Liver (tissue), 9 donors: ENCODE data around the gene TM7SF2. TPM values are rescaled to one million over a fixed set of nuclear protein-coding genes. Genes with fewer than 3 reads are reported as not detected.

Experiments
- DNase-seq: peaks from one replicate; pipeline ENCODE4 v3.0.0-alpha.2; 2017; ENCODE audit warnings: low spot score
- H3K27ac ChIP-seq, 2 donors: one replicate each; pipeline ENCODE4 v1.7.0; 2013; ENCODE audit warnings: inconsistent platforms in 2 of 2, low read length in 2 of 2, control low read depth in 1 of 2, low read depth in 1 of 2, mild to moderate bottlenecking in 1 of 2
- H3K27me3 ChIP-seq, 4 donors: one replicate each; pipeline versions ENCODE4 v1.6.1 to v1.7.0; 2013; ENCODE audit warnings: low read length in 3 of 4, inconsistent platforms in 1 of 4, mild to moderate bottlenecking in 1 of 4, moderate library complexity in 1 of 4; ENCODE audit not compliant: control insufficient read depth in 4 of 4, insufficient read depth in 4 of 4
- H3K36me3 ChIP-seq, 4 donors: one replicate each; pipeline versions ENCODE4 v1.6.1 to v1.7.0; 2013; ENCODE audit warnings: low read length in 3 of 4, mild to moderate bottlenecking in 3 of 4, low read depth in 1 of 4, moderate library complexity in 1 of 4; ENCODE audit not compliant: control insufficient read depth in 4 of 4, insufficient read depth in 3 of 4
- H3K4me1 ChIP-seq, 4 donors: one replicate each; pipeline versions ENCODE4 v1.6.1 to v1.7.0; 2013; ENCODE audit warnings: low read length in 3 of 4, mild to moderate bottlenecking in 3 of 4, moderate library complexity in 1 of 4; ENCODE audit not compliant: control insufficient read depth in 4 of 4, insufficient read depth in 4 of 4
- H3K4me3 ChIP-seq, 3 donors: one replicate each; pipeline versions ENCODE4 v1.6.1 to v1.7.0; 2013; ENCODE audit warnings: low read length in 3 of 3, control low read depth in 1 of 3, low read depth in 1 of 3, mild to moderate bottlenecking in 1 of 3
- H3K9ac ChIP-seq, 2 donors: one replicate each; pipeline ENCODE4 v1.7.0; 2013; ENCODE audit warnings: low read length in 2 of 2, mild to moderate bottlenecking in 2 of 2, moderate library complexity in 2 of 2, control low read depth in 1 of 2, low read depth in 1 of 2
- H3K9me3 ChIP-seq, 4 donors: one replicate each; pipeline versions ENCODE4 v1.6.1 to v1.7.0; 2013; ENCODE audit warnings: low read length in 3 of 4; ENCODE audit not compliant: control insufficient read depth in 4 of 4
- EGR1 ChIP-seq, 2 donors: IDR thresholded peaks; 2 replicates each; pipeline ENCODE4 v1.6.1; 2016 to 2018; ENCODE audit warnings: antibody characterized with exemption in 2 of 2, low read depth in 2 of 2
- FOXA1 ChIP-seq: IDR thresholded peaks from 2 replicates; pipeline ENCODE4 v1.6.1; 2016; ENCODE audit warnings: antibody characterized with exemption
- FOXA2 ChIP-seq: IDR thresholded peaks from 2 replicates; pipeline ENCODE4 v1.6.1; 2016; ENCODE audit warnings: antibody characterized with exemption
- GABPA ChIP-seq, 2 donors: IDR thresholded peaks in 1 of 2; conservative IDR thresholded peaks in 1 of 2; 2 replicates each; pipeline ENCODE4 v1.6.1; 2016; ENCODE audit warnings: antibody characterized with exemption in 2 of 2, mild to moderate bottlenecking in 1 of 2, moderate library complexity in 1 of 2
- HNF4G ChIP-seq: IDR thresholded peaks from 2 replicates; pipeline ENCODE4 v1.6.1; 2016; ENCODE audit warnings: antibody characterized with exemption
- JUND ChIP-seq, 2 donors: IDR thresholded peaks; 2 replicates each; pipeline ENCODE4 v1.6.1; 2016; ENCODE audit warnings: antibody characterized with exemption in 2 of 2
- NR2F2 ChIP-seq: IDR thresholded peaks from 2 replicates; pipeline ENCODE4 v1.6.1; 2016; ENCODE audit warnings: antibody characterized with exemption
- RAD21 ChIP-seq, 2 donors: IDR thresholded peaks; 2 replicates each; pipeline ENCODE4 v1.6.1; 2016; ENCODE audit warnings: antibody characterized with exemption in 2 of 2, mild to moderate bottlenecking in 2 of 2
- RXRA ChIP-seq, 2 donors: IDR thresholded peaks; 2 replicates each; pipeline ENCODE4 v1.6.1; 2017 to 2018; ENCODE audit warnings: antibody characterized with exemption in 2 of 2, mild to moderate bottlenecking in 1 of 2
- SP1 ChIP-seq: IDR thresholded peaks from 2 replicates; pipeline ENCODE4 v1.6.1; 2018; ENCODE audit warnings: antibody characterized with exemption, mild to moderate bottlenecking
- YY1 ChIP-seq: IDR thresholded peaks from 2 replicates; pipeline ENCODE4 v1.6.1; 2016; ENCODE audit warnings: antibody characterized with exemption, mild to moderate bottlenecking
- WGBS: extraction: QIAGEN DNeasy Blood & Tissue Kit; methylation state at CpG from one replicate; pipeline ENCODE4 v1.1.7; 2013; 5-methylcytosine and 5-hydroxymethylcytosine counted together
- polyA plus RNA-seq, 2 donors: library from polyadenylated mRNA; stranded (reverse) in 1 of 2; unstranded in 1 of 2; fragments of 200-250 nt in 1 of 2; fragments of >200 nt in 1 of 2; fragmentation: Nextera tagmentation in 1 of 2; extraction: Ambion mirVana in 1 of 2; gene quantifications; one replicate each; pipeline versions ENCODE4 v1.2.1 to v1.2.3, GENCODE V29; 2013 to 2015
- total RNA-seq, 2 donors: library from RNA; depleted of rRNA; stranded (reverse); fragments of >200 nt; gene quantifications; one replicate each; pipeline ENCODE4 v1.2.3, GENCODE V29; 2014
- TF ChIP-seq, protein P1 (sequence below): IDR thresholded peaks from 2 replicates; pipeline ENCODE4 v1.6.1; 2016; ENCODE audit warnings: antibody characterized with exemption
- TF ChIP-seq, protein P2 (sequence below): IDR thresholded peaks from 2 replicates; pipeline ENCODE4 v1.6.1; 2016; ENCODE audit warnings: antibody characterized with exemption
- TF ChIP-seq, protein P3 (sequence below): IDR thresholded peaks from 2 replicates; pipeline ENCODE4 v1.6.1; 2016; ENCODE audit warnings: antibody characterized with exemption
- TF ChIP-seq, protein P4 (sequence below): fragments of 150-350 bp; IDR thresholded peaks from 2 replicates; pipeline ENCODE4 v1.5.1; 2017; ENCODE audit warnings: improper control_type of control experiment, low read depth, low read length; ENCODE audit not compliant: missing input control
- donor health status: healthy.
- donor health status: healthy.
- donor health status: healthy.
- donor health status: healthy.
- donor health status: healthy.

Gene TM7SF2
- total and polyA plus RNA-seq, 4 donors, result 39.0 to 337 (median 89.1) TPM

DNA sequence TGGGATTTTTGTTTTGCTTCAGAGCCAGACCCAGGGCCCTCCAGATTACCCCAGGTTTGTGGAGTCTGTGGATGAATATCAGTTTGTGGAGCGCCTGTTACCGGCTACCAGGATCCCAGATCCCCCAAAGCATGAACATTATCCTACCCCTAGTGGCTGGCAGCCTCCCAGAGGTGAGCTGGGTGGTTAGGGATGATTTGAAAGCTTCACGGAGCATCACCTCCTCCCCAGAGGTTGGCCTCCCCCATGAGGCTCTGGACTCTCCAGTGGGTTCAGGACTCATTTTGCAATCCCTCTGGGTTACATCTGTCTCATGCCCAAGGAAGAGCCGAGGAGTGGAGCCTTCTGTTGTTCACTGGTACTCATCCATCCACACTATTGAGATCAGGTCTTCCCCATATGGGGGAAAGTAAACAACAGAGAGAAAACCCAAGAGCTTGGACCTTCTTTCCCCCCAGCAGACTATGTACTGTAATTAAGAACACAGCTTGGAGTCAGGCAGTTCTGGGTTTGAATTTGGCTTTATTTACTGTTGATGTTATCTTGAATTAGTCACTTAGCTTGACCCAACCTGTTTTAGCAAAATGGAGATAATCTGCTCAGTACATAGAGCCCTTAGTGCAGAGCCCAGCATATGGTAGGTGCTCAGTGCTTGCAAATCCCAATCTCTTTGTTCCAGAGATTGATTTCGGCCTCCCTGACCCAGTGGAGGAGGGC is 13.0 kb downstream of the TM7SF2 start:
- no peak for DNase-seq
- Histone ChIP-seq H3K4me1 (peaks cover 2 to 26% (median 23%) of the 10 kb centered on the region in 4 donors), H3K27ac (no peak overlapping the region), H3K27me3 (no peaks in the 10 kb centered on the region), H3K9me3 (no peaks in the 10 kb centered on the region), H3K36me3 (peaks cover 21 to 62% (median 45%) of the 10 kb centered on the region in 4 donors), H3K9ac (no peak overlapping the region), H3K4me3 (no peak overlapping the region)
- TF ChIP-seq SP1, result no peak
- TF ChIP-seq HNF4G, result no peak
- no peak for TF ChIP-seq JUND (IDR thresholded peaks at IDR 0.05)
- TF ChIP-seq FOXA1, result no peak
- TF ChIP-seq, protein P1, sequence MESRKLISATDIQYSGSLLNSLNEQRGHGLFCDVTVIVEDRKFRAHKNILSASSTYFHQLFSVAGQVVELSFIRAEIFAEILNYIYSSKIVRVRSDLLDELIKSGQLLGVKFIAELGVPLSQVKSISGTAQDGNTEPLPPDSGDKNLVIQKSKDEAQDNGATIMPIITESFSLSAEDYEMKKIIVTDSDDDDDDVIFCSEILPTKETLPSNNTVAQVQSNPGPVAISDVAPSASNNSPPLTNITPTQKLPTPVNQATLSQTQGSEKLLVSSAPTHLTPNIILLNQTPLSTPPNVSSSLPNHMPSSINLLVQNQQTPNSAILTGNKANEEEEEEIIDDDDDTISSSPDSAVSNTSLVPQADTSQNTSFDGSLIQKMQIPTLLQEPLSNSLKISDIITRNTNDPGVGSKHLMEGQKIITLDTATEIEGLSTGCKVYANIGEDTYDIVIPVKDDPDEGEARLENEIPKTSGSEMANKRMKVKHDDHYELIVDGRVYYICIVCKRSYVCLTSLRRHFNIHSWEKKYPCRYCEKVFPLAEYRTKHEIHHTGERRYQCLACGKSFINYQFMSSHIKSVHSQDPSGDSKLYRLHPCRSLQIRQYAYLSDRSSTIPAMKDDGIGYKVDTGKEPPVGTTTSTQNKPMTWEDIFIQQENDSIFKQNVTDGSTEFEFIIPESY, result no peak
- TF ChIP-seq EGR1 (IDR thresholded peaks at IDR 0.05; ENCODE audit: low read depth in 2 of 2), result no peak
- WGBS, result 95% methylated on average over 5 of the region's 5 CpGs

DNA sequence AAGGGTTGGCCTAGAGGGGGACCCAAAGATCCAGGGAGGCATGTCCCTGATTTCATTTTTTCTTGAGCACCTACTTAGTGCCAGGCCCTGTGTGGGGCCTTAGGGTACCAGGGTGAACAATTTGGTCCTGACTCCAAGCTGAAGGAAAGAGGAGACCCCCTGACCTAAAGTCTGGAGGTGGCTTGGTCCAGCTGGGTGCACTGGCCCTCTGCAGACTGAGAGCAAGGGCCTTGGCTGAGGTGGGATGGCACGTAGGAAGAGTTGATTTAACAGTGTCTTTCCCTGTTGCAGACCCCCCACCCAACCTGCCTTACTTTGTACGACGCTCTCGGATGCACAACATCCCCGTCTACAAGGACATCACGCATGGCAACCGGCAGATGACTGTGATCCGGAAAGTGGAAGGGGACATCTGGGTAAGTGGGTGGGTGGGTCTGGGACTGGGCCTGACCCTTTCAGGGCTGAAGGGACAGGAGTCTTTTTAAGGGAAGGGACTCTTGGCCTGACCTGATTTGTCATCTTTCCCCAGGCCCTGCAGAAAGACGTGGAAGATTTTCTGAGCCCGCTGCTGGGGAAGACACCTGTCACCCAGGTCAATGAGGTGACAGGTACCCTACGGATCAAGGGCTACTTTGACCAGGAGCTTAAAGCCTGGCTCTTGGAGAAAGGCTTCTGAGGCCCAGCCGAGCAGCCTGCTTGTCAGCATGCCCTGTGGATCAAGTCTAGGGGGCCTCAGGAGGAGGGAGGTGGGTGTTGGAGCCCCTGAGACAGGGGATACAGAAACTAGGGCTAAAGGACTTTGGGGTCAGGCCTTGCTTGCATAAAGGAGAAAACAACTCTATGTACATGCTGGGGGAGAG is 13.8 kb downstream of the TM7SF2 start:
- DNase-seq, result no peak
- H3K27ac ChIP-seq, result no peak overlapping the region
- peaks cover 2 to 18% (median 16%) of the 10 kb centered on the region in 4 donors for H3K4me1 ChIP-seq
- H3K9me3 ChIP-seq, result no peaks in the 10 kb centered on the region
- no peaks in the 10 kb centered on the region for H3K27me3 ChIP-seq
- no peak overlapping the region for H3K9ac ChIP-seq
- WGBS, result 91% methylated on average over 12 of the region's 12 CpGs
- H3K4me3 ChIP-seq, result no peak overlapping the region
- TF ChIP-seq EGR1 (IDR thresholded peaks at IDR 0.05; ENCODE audit: low read depth in 2 of 2) (no peak), JUND (IDR thresholded peaks at IDR 0.05) (no peak)
- TF ChIP-seq, protein P2, sequence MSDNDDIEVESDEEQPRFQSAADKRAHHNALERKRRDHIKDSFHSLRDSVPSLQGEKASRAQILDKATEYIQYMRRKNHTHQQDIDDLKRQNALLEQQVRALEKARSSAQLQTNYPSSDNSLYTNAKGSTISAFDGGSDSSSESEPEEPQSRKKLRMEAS, result no peak
- peaks cover 22 to 62% (median 43%) of the 10 kb centered on the region in 4 donors for H3K36me3 ChIP-seq

DNA sequence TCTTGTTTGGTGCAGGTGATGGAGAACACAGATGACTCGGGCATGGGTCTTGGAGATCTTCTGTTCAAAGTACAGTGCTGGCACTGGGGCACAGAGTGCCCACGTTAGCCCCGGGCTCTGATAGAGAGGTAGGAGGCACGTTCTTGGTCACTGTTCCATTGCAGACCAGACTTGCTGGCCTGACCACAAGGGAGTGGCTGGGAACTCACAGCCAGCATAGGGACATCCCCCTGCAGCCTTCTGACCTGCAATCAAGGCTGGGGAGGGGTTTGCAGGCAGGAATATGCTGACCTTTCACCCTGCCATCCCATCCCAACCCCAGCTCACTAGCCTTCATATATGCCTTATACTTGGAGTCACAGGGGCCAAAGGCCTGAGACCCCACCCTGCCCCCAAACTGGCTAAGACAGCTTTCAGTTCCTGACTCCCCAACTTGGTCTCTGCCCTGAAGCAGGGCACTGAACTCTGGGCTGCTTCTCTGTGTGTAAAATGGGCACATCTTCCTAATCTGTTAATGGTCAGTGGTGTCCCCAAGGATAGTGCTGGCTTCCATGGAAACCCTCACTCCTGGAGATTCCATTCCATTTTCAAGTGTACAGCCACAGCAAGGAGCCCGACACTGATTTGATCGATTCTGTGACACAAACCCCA is 15.1 kb downstream of the TM7SF2 start:
- no peak overlapping the region for H3K9ac ChIP-seq
- peaks cover 0 to 17% (median 11%) of the 10 kb centered on the region in 4 donors for H3K4me1 ChIP-seq
- no peaks in the 10 kb centered on the region for H3K27me3 ChIP-seq
- DNase-seq, result no peak
- H3K36me3 ChIP-seq, result peaks cover 33 to 70% (median 49%) of the 10 kb centered on the region in 4 donors
- H3K9me3 ChIP-seq, result no peaks in the 10 kb centered on the region
- H3K4me3 ChIP-seq, result no peak overlapping the region
- H3K27ac ChIP-seq, result no peak overlapping the region
- WGBS, result 73% methylated on average over 6 of the region's 6 CpGs
- TF ChIP-seq, protein P2, result no peak
- TF ChIP-seq, protein P3, sequence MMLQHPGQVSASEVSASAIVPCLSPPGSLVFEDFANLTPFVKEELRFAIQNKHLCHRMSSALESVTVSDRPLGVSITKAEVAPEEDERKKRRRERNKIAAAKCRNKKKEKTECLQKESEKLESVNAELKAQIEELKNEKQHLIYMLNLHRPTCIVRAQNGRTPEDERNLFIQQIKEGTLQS, result no peak
- TF ChIP-seq RXRA (IDR thresholded peaks at IDR 0.05) (no peak), GABPA (IDR thresholded peaks at IDR 0.05 in 1 of 2, conservative IDR thresholded peaks at IDR 0.05 in 1 of 2) (no peak), RAD21 (IDR thresholded peaks at IDR 0.05) (no peak), FOXA1 (no peak), YY1 (no peak), NR2F2 (no peak), FOXA2 (no peak), HNF4G (no peak)
- TF ChIP-seq, protein P1, result no peak
- TF ChIP-seq, protein P4, sequence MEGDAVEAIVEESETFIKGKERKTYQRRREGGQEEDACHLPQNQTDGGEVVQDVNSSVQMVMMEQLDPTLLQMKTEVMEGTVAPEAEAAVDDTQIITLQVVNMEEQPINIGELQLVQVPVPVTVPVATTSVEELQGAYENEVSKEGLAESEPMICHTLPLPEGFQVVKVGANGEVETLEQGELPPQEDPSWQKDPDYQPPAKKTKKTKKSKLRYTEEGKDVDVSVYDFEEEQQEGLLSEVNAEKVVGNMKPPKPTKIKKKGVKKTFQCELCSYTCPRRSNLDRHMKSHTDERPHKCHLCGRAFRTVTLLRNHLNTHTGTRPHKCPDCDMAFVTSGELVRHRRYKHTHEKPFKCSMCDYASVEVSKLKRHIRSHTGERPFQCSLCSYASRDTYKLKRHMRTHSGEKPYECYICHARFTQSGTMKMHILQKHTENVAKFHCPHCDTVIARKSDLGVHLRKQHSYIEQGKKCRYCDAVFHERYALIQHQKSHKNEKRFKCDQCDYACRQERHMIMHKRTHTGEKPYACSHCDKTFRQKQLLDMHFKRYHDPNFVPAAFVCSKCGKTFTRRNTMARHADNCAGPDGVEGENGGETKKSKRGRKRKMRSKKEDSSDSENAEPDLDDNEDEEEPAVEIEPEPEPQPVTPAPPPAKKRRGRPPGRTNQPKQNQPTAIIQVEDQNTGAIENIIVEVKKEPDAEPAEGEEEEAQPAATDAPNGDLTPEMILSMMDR, result no peak
